Right hindlimb (tissue), 1 donor: ENCODE results near the gene TFPI.

ENCODE experiments used
- DNase-seq: peaks from one replicate; pipeline ENCODE4 v3.0.0-alpha.2; 2018

TFPI gene

GRCh38 chr2:187461294-187462261, 92.7 kb downstream of the TFPI start:
- no peak for DNase-seq

GRCh38 chr2:187459256-187459655, 95.0 kb downstream of the TFPI start:
- no peak for DNase-seq

GRCh38 chr2:187453078-187453641, 101.1 kb downstream of the TFPI start:
- DNase-seq, result no peak

GRCh38 chr2:187451510-187451909, 102.7 kb downstream of the TFPI start:
- DNase-seq, result no peak

GRCh38 chr2:187447336-187447735, 106.9 kb downstream of the TFPI start:
- DNase-seq, result no peak

GRCh38 chr2:187446711-187447110, 107.5 kb downstream of the TFPI start:
- DNase-seq, result no peak

GRCh38 chr2:187445051-187445450, 109.2 kb downstream of the TFPI start:
- no peak for DNase-seq

GRCh38 chr2:187442778-187443177, 111.5 kb downstream of the TFPI start:
- DNase-seq, result no peak

GRCh38 chr2:187442378-187442777, 111.9 kb downstream of the TFPI start:
- no peak for DNase-seq

- no peak for DNase-seq
Measured at GRCh38 chr2:187440101-187440675, 114.0 kb downstream of the TFPI start.

DNA sequence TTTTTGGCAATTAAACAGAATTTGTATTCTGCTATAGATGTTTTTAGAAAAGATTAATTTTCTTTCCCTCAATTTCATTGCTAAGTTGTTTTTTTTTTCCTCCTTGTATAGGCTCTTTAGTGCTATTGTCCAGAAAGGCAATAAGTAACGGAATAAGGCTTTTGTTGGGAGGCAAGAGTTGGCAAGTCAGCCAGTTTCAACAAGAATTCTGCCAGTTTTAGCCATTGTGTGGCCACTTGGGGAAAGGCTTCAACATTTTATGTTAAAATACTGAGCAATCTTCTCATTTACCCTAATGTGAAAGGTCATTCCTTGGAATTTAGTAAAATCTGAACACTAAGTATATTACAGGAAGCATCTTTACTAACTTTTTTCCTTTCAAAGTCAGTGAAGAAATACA, 115.8 kb downstream of the TFPI start:
- no peak for DNase-seq

DNA sequence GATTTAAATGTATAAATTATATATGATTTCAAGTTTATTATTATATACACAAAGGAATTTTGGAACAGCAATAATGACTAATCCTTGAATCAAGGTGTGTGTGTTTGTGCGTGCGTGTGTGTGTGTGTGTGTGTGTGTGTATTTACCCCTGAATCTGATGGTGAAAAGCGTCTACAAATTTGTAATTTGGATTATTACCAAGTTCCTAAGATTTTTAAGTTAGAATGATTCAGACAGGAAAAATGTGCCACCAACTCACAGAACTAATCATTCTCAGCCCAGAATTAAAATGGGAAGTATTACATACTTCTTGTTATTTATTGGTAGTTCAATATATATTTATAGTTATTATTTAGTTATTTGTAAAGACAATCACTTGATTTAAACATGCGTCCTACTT, 118.5 kb downstream of the TFPI start:
- DNase-seq, result no peak

DNA sequence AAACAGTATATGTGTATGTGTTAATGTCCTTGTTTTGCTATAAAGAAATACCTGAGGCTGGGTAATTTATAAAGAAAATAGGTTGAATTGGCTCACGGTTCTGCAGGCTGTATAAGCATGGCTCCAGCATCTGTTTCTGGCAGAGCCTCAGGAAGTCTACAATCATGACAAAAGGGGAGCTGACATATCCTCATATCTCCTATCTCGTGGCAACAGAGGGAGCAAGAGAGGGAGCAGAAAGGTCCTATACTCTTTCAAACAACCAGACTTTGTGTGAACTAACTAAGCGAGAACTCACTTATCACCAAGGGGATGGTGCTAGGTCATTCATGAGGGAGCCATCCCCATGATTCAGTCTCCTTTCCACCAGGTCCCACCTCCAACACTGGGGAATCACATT, 119.2 kb downstream of the TFPI start:
- DNase-seq, result no peak

- DNase-seq, result no peak
Measured at GRCh38 chr2:187434342-187434785, 119.9 kb downstream of the TFPI start.

GRCh38 chr2:187431911-187432310, 122.3 kb downstream of the TFPI start:
- DNase-seq, result no peak

- no peak for DNase-seq
Measured at GRCh38 chr2:187429989-187430388, 124.2 kb downstream of the TFPI start.

DNA sequence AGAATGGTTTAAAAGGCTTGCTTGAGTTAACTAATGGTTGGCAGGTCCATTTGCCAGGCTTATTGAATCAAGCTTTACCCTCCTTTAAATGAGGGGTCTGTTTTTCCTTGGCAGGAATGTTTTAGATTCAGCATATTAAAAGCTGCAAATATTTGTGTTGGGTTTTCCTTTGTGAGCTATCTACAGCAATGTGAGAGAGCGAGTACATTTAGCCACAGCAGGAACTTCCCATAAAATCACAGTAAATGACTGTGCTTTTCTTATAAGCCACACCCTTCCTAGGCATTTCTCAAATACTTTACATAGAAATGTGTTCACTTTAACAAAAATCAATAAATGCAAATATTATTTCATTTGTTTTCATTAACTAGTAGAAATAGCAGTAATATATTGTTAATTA, 130.1 kb downstream of the TFPI start:
- no peak for DNase-seq

DNA sequence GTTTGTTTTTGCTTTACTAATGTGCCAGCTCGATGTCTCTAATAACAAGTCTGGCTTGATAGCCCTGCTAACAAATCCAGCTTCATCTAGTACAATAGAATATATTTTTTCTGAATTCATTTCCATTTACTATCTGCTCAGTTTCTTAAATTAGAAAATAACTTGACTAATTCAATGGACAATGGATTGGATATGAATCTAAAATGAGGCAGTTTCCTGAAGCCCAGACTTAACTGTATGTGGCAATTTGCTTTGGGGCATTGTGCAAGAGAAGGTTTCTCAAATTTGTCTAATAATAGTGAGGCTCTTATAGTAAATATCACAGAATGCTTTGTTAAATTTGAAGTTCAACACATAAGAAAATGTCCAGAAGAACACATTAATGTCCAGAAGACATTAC, 132.0 kb downstream of the TFPI start:
- no peak for DNase-seq

- no peak for DNase-seq
Measured at GRCh38 chr2:187421519-187421918, 132.7 kb downstream of the TFPI start.

- DNase-seq, result no peak
Measured at GRCh38 chr2:187419808-187420207, 134.4 kb downstream of the TFPI start.

- no peak for DNase-seq
Measured at GRCh38 chr2:187415449-187415848, 138.8 kb downstream of the TFPI start.
